HCT116 (cell line): ENCODE measurements around the gene TMC8. TPM values are rescaled to one million over a fixed set of nuclear protein-coding genes. Genes with fewer than 3 reads are reported as not detected.

ENCODE experiments used
- ATAC-seq: fragments of 200-7000 bp; cut with Tn5 transposase; 2 replicates; pipeline ENCODE4 v1.9.1; 2020; ENCODE audit warnings: mild to moderate bottlenecking, moderate library complexity
- BruUV-seq: library from RNA; stranded (reverse); fragments of 400-500 nt; replicated peaks from 2 replicates; lab custom pipeline; 2021; lab: Mats Ljungman, UMichigan
- CTCF ChIA-PET: fragments of 300-600 bp; sonication (Branson Sonifier 250); formaldehyde crosslinking; loops from one replicate; lab custom pipeline; 2021; ENCODE audit warnings: antibody characterized with exemption; lab: Charles Lee
- POLR2A ChIA-PET: fragments of 300-600, 350-600 bp; sonication (Branson Sonifier 250); formaldehyde crosslinking; loops from one replicate; lab custom pipeline; 2021; ENCODE audit warnings: antibody characterized with exemption; lab: Charles Lee
- RAD21 ChIA-PET, 2 experiments: fragments of 300-600 bp; sonication (Branson Sonifier 250); formaldehyde crosslinking; loops; one replicate each; lab custom pipeline; 2023; ENCODE audit warnings: low total read pairs in 2 of 2; ENCODE audit not compliant: uncharacterized antibody in 2 of 2, unreplicated experiment in 2 of 2, low non-redundant PET in 1 of 2; lab: Charles Lee
- DNase-seq: peaks from one replicate; pipeline ENCODE4 v3.0.0-alpha.2; 2010; ENCODE audit warnings: low read depth, low spot score
- H2AFZ ChIP-seq: fragments of 200-600 bp; shearing (Covaris generic), sonication (generic); 2 replicates; pipeline ENCODE4 v1.6.1; 2017; ENCODE audit warnings: low read depth, mixed run types, mixed read lengths, antibody characterized with exemption, low read length; ENCODE audit not compliant: poor library complexity, severe bottlenecking
- H3K27ac ChIP-seq: 2 replicates; pipeline ENCODE4 v1.5.1; 2012; ENCODE audit warnings: low read depth, low read length
- H3K27me3 ChIP-seq: fragments of 200-600 bp; sonication (generic); 2 replicates; pipeline ENCODE4 v1.6.1; 2016; ENCODE audit warnings: mixed run types, low read length, mixed read lengths; ENCODE audit not compliant: insufficient read depth
- H3K36me3 ChIP-seq, 2 experiments: fragments of 200-500 bp in 1 of 2; fragments of 200-600 bp in 1 of 2; sonication (Bioruptor generic) in 1 of 2; sonication (generic) in 1 of 2; 2 replicates each; pipeline versions ENCODE4 v1.5.1 to v1.6.1; 2014 to 2016; ENCODE audit warnings: low read length in 2 of 2, inconsistent platforms in 1 of 2, mixed read lengths in 1 of 2, mixed run types in 1 of 2; ENCODE audit not compliant: insufficient read depth in 2 of 2, control insufficient read depth in 1 of 2
- H3K4me1 ChIP-seq, 2 experiments: fragments of 200-600 bp in 1 of 2; sonication (generic) in 1 of 2; 2 replicates each; pipeline versions ENCODE4 v1.5.1 to v1.6.1; 2012 to 2017; ENCODE audit warnings: low read length in 2 of 2, inconsistent platforms in 1 of 2, mild to moderate bottlenecking in 1 of 2, mixed read lengths in 1 of 2, mixed run types in 1 of 2, moderate library complexity in 1 of 2; ENCODE audit not compliant: insufficient read depth in 2 of 2, control insufficient read depth in 1 of 2
- H3K4me2 ChIP-seq: fragments of 200-600 bp; sonication (generic); 2 replicates; pipeline ENCODE4 v1.6.1; 2017; ENCODE audit warnings: mixed run types, low read length, mixed read lengths
- H3K4me3 ChIP-seq, 2 experiments: fragments of 200-600 bp in 1 of 2; sonication (generic) in 1 of 2; replicated peaks in 1 of 2; 2 replicates each; pipeline ENCODE4 v1.5.1; 2011 to 2016; ENCODE audit warnings: low read length in 2 of 2, control low read depth in 1 of 2, low read depth in 1 of 2, mild to moderate bottlenecking in 1 of 2, mixed read lengths in 1 of 2, mixed run types in 1 of 2
- H3K79me2 ChIP-seq: fragments of 200-600 bp; sonication (generic); 2 replicates; pipeline ENCODE4 v1.6.1; 2017; ENCODE audit warnings: mild to moderate bottlenecking, mixed run types, low read length, moderate library complexity, mixed read lengths; ENCODE audit not compliant: insufficient read depth
- H3K9ac ChIP-seq: fragments of 200-600 bp; sonication (generic); 2 replicates; pipeline ENCODE4 v1.6.1; 2016; ENCODE audit warnings: low read length, mixed read lengths
- H3K9me2 ChIP-seq: fragments of 200-600 bp; sonication (generic), shearing (Covaris generic); 2 replicates; pipeline ENCODE4 v1.6.1; 2017; ENCODE audit warnings: mixed run types, mild to moderate bottlenecking, moderate library complexity; ENCODE audit not compliant: insufficient read depth
- H3K9me3 ChIP-seq, 2 experiments: fragments of 200-500 bp in 1 of 2; fragments of 200-600 bp in 1 of 2; sonication (Bioruptor generic) in 1 of 2; sonication (generic) in 1 of 2; 2 replicates each; pipeline ENCODE4 v1.6.1; 2014 to 2017; ENCODE audit warnings: low read length in 2 of 2, mixed read lengths in 2 of 2, inconsistent platforms in 1 of 2, low read depth in 1 of 2, mild to moderate bottlenecking in 1 of 2, mixed run types in 1 of 2, moderate library complexity in 1 of 2; ENCODE audit not compliant: control insufficient read depth in 1 of 2, insufficient read depth in 1 of 2
- H4K20me1 ChIP-seq: fragments of 200-600 bp; sonication (generic), shearing (Covaris generic); 2 replicates; pipeline ENCODE4 v1.6.1; 2017; ENCODE audit warnings: mixed run types, mild to moderate bottlenecking, moderate library complexity; ENCODE audit not compliant: insufficient read depth
- EZH2 ChIP-seq: fragments of 200-600 bp; sonication (generic); IDR thresholded peaks from 2 replicates; pipeline ENCODE4 v1.6.1; 2017; ENCODE audit warnings: antibody characterized with exemption, mixed run types
- FOSL1 ChIP-seq: IDR thresholded peaks from 2 replicates; pipeline ENCODE4 v1.6.1; 2012; ENCODE audit warnings: low read depth
- POLR2AphosphoS5 ChIP-seq: IDR thresholded peaks from 2 replicates; pipeline ENCODE4 v1.6.1; 2011; ENCODE audit warnings: mild to moderate bottlenecking, low read depth, low read length, moderate library complexity
- RAD21 ChIP-seq: IDR thresholded peaks from 2 replicates; pipeline ENCODE4 v1.6.1; 2012; ENCODE audit warnings: low read depth, mild to moderate bottlenecking
- SRF ChIP-seq: IDR thresholded peaks from 2 replicates; pipeline ENCODE4 v1.6.1; 2012; ENCODE audit warnings: low read depth
- intact Hi-C: fragments of 100-400 bp; cut with micrococcal nuclease; formaldehyde crosslinking; loops from 2 replicates; pipeline ENCODE4 v1.10.0; 2022
- total RNA-seq: library from RNA; stranded (reverse); gene quantifications from one replicate; pipeline ENCODE4 v1.2.1, GENCODE V29; 2021; ENCODE audit not compliant: unreplicated experiment
- TF ChIP-seq, protein P1 (sequence below): IDR thresholded peaks from 2 replicates; pipeline ENCODE4 v1.6.1; 2012
- TF ChIP-seq, protein P2 (sequence below), 3 experiments: fragments of 200-600 bp in 1 of 3; sonication (generic) in 1 of 3; IDR thresholded peaks in 2 of 3; conservative IDR thresholded peaks in 1 of 3; 2 replicates each; pipeline ENCODE4 v1.5.1; 2012 to 2017; ENCODE audit warnings: low read depth in 2 of 3, low read length in 2 of 3, antibody characterized with exemption in 1 of 3, borderline replicate concordance in 1 of 3, control low read depth in 1 of 3, mild to moderate bottlenecking in 1 of 3, mixed read lengths in 1 of 3, mixed run types in 1 of 3, moderate library complexity in 1 of 3; ENCODE audit not compliant: insufficient read depth in 1 of 3

The TMC8 gene
- total RNA-seq, 1 experiment from 2014 or later = 7.8 TPM

DNA sequence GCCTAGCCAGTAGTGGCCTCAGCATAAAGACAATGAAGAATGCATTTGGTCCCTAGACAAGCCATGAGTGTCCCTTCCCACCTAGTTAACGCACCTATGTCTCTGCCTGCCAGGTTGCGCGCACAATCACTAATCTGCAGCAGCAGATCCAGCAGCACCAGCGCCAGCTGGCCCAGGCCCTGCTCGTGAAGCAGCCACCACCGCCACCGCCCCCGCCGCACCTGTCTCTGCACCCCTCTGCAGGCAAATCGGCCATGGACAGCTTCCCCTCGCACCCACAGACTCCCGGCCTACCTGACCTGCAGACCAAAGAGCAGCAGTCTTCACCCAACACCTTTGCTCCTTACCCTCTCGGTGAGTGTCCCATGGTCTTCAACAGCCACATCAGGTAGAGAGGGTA, 43.8 kb upstream of the TMC8 start:
- CTCF ChIA-PET = interaction anchor here (2.4 to 2.7 kb wide), 3 partner anchors 9 to 164 kb away, joined by 12 to 49 read pairs (median 21); no protein-coding TSS in a partner anchor
- no peak for TF ChIP-seq EZH2
- TF ChIP-seq RAD21 = no peak
- no peak for TF ChIP-seq POLR2AphosphoS5
- TF ChIP-seq FOSL1 = no peak
- TF ChIP-seq, protein P1, sequence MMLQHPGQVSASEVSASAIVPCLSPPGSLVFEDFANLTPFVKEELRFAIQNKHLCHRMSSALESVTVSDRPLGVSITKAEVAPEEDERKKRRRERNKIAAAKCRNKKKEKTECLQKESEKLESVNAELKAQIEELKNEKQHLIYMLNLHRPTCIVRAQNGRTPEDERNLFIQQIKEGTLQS = no peak
- TF ChIP-seq, protein P2, sequence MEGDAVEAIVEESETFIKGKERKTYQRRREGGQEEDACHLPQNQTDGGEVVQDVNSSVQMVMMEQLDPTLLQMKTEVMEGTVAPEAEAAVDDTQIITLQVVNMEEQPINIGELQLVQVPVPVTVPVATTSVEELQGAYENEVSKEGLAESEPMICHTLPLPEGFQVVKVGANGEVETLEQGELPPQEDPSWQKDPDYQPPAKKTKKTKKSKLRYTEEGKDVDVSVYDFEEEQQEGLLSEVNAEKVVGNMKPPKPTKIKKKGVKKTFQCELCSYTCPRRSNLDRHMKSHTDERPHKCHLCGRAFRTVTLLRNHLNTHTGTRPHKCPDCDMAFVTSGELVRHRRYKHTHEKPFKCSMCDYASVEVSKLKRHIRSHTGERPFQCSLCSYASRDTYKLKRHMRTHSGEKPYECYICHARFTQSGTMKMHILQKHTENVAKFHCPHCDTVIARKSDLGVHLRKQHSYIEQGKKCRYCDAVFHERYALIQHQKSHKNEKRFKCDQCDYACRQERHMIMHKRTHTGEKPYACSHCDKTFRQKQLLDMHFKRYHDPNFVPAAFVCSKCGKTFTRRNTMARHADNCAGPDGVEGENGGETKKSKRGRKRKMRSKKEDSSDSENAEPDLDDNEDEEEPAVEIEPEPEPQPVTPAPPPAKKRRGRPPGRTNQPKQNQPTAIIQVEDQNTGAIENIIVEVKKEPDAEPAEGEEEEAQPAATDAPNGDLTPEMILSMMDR (IDR thresholded peaks at IDR 0.05 in 2 of 3, conservative IDR thresholded peaks at IDR 0.05 in 1 of 3; ENCODE audit: borderline replicate concordance in 1 of 3, insufficient read depth in 1 of 3, low read depth in 2 of 3, low read length in 2 of 3) = no peak
- no peak for TF ChIP-seq SRF
- no peaks in the 10 kb centered on the region for H4K20me1 ChIP-seq
- no peak for ATAC-seq
- intact Hi-C loops = loop anchor here (10.0 kb wide), 1 partner anchor 338 kb away; no protein-coding TSS in a partner anchor
- RAD21 ChIA-PET = no interaction called here
- H3K27me3 ChIP-seq = no peaks in the 10 kb centered on the region
- no peak overlapping the region for H3K27ac ChIP-seq
- no peaks in the 10 kb centered on the region for H3K9me3 ChIP-seq
- H3K4me1 ChIP-seq = no peaks in the 10 kb centered on the region
- no peak overlapping the region for H3K9ac ChIP-seq
- H2AFZ ChIP-seq = no peak overlapping the region
- H3K4me3 ChIP-seq = no peak overlapping the region
- H3K79me2 ChIP-seq = no peaks in the 10 kb centered on the region
- H3K36me3 ChIP-seq = peaks cover 8 to 24% of the 10 kb centered on the region in 2 experiments; a peak in 2 of 4 replicates
- BruUV-seq = no TSS peak
- no peak for DNase-seq
- no peak overlapping the region for H3K4me2 ChIP-seq
- H3K9me2 ChIP-seq = no peaks in the 10 kb centered on the region
- POLR2A ChIA-PET = no interaction called here
